ENCODE results near the gene NCAN. TPM values are rescaled to one million over a fixed set of nuclear protein-coding genes. Genes with fewer than 3 reads are reported as not detected.

Gene NCAN
- total and polyA plus RNA-seq, 2 of the 8 experiments (the other 6 are each of a cell fraction or from before 2014, with no cell fraction given), result 2.7 TPM

Small RNA genes lying within 50 kb of the gene (small RNA-seq; reads per million reads assigned to genes)
- gene RNU6-1028P (ENCODE audit: insufficient read depth), result not detected

Other genes starting within 250 kb of the NCAN start
- 106 and 114 TPM in 2 replicates for gene SUGP2, start 178.4 kb upstream of the NCAN start, total RNA-seq (2021; fragmentation: NEBNext Ultra II Directional; extraction: Animal tissue kit (Norgen Biotek cat#: 25700))
- gene SUGP2, start 178.4 kb upstream of the NCAN start, polyA plus RNA-seq (2011; rRNA removed), result 57.7 and 76.6 TPM in 2 replicates
- 68.3 and 73.7 TPM in 2 replicates for gene ARMC6, start 178.4 kb upstream of the NCAN start, total RNA-seq (2021; fragmentation: NEBNext Ultra II Directional; extraction: Animal tissue kit (Norgen Biotek cat#: 25700))
- 67.1 and 87.0 TPM in 2 replicates for gene ARMC6, start 178.4 kb upstream of the NCAN start, polyA plus RNA-seq (2011; rRNA removed)
- gene SLC25A42, start 148.0 kb upstream of the NCAN start, total RNA-seq (2021; fragmentation: NEBNext Ultra II Directional; extraction: Animal tissue kit (Norgen Biotek cat#: 25700)), result 4.1 and 6.2 TPM in 2 replicates
- 5.9 and 10.5 TPM in 2 replicates for gene SLC25A42, start 148.0 kb upstream of the NCAN start, polyA plus RNA-seq (2011; rRNA removed)
- gene TMEM161A, start 73.5 kb upstream of the NCAN start, total RNA-seq (2021; fragmentation: NEBNext Ultra II Directional; extraction: Animal tissue kit (Norgen Biotek cat#: 25700)), result 41.9 and 47.8 TPM in 2 replicates
- gene TMEM161A, start 73.5 kb upstream of the NCAN start, polyA plus RNA-seq (2011; rRNA removed), result 103 and 153 TPM in 2 replicates
- 2.8 and 4.1 TPM in 2 replicates for gene MEF2B, start 41.7 kb upstream of the NCAN start, total RNA-seq (2021; fragmentation: NEBNext Ultra II Directional; extraction: Animal tissue kit (Norgen Biotek cat#: 25700))
- gene MEF2B, start 41.7 kb upstream of the NCAN start, polyA plus RNA-seq (2011; rRNA removed), result 3.7 and 17.8 TPM in 2 replicates
- gene BORCS8, start 19.8 kb upstream of the NCAN start, total RNA-seq (2021; fragmentation: NEBNext Ultra II Directional; extraction: Animal tissue kit (Norgen Biotek cat#: 25700)), result 15.9 and 20.9 TPM in 2 replicates
- 15.0 and 22.9 TPM in 2 replicates for gene BORCS8, start 19.8 kb upstream of the NCAN start, polyA plus RNA-seq (2011; rRNA removed)
- 72.9 and 77.7 TPM in 2 replicates for gene RFXANK, start 19.7 kb upstream of the NCAN start, total RNA-seq (2021; fragmentation: NEBNext Ultra II Directional; extraction: Animal tissue kit (Norgen Biotek cat#: 25700))
- 87.5 and 105 TPM in 2 replicates for gene RFXANK, start 19.7 kb upstream of the NCAN start, polyA plus RNA-seq (2011; rRNA removed)
- 20.5 and 24.9 TPM in 2 replicates for gene NR2C2AP, start 8.5 kb upstream of the NCAN start, total RNA-seq (2021; fragmentation: NEBNext Ultra II Directional; extraction: Animal tissue kit (Norgen Biotek cat#: 25700))
- gene NR2C2AP, start 8.5 kb upstream of the NCAN start, polyA plus RNA-seq (2011; rRNA removed), result 16.4 TPM in 2 replicates
- gene TM6SF2, start 61.3 kb downstream of the NCAN start, total RNA-seq (2021; fragmentation: NEBNext Ultra II Directional; extraction: Animal tissue kit (Norgen Biotek cat#: 25700)), result 5.3 and 6.5 TPM in 2 replicates
- gene TM6SF2, start 61.3 kb downstream of the NCAN start, polyA plus RNA-seq (2011; rRNA removed), result 10.1 and 12.9 TPM in 2 replicates
- 65.2 and 70.5 TPM in 2 replicates for gene SUGP1, start 108.6 kb downstream of the NCAN start, total RNA-seq (2021; fragmentation: NEBNext Ultra II Directional; extraction: Animal tissue kit (Norgen Biotek cat#: 25700))
- 38.5 and 56.6 TPM in 2 replicates for gene SUGP1, start 108.6 kb downstream of the NCAN start, polyA plus RNA-seq (2011; rRNA removed)
- 40.8 TPM in 2 replicates for gene MAU2, start 108.9 kb downstream of the NCAN start, total RNA-seq (2021; fragmentation: NEBNext Ultra II Directional; extraction: Animal tissue kit (Norgen Biotek cat#: 25700))
- gene MAU2, start 108.9 kb downstream of the NCAN start, polyA plus RNA-seq (2011; rRNA removed), result 32.0 and 43.7 TPM in 2 replicates
- gene GATAD2A, start 193.7 kb downstream of the NCAN start, total RNA-seq (2021; fragmentation: NEBNext Ultra II Directional; extraction: Animal tissue kit (Norgen Biotek cat#: 25700)), result 205 and 210 TPM in 2 replicates
- gene GATAD2A, start 193.7 kb downstream of the NCAN start, polyA plus RNA-seq (2011; rRNA removed), result 38.4 and 54.9 TPM in 2 replicates